GM21381 (cell line): ENCODE measurements around the gene GALNT18.
"Not testable (repeated sequence)": the region's sequence is repeated elsewhere in the genome, so short reads cannot be mapped to it uniquely, and the experiment has no call there.

Experiments
- ATAC-seq: cut with Tn5 transposase; IDR thresholded peaks from one replicate; pipeline ENCODE4 v1.9.1; 2021; ENCODE audit warnings: mild to moderate bottlenecking, moderate library complexity; ENCODE audit not compliant: unreplicated experiment

Gene GALNT18

GRCh38 chr11:11471201-11471600, 150.6 kb downstream of the GALNT18 start:
- no peak for ATAC-seq

DNA sequence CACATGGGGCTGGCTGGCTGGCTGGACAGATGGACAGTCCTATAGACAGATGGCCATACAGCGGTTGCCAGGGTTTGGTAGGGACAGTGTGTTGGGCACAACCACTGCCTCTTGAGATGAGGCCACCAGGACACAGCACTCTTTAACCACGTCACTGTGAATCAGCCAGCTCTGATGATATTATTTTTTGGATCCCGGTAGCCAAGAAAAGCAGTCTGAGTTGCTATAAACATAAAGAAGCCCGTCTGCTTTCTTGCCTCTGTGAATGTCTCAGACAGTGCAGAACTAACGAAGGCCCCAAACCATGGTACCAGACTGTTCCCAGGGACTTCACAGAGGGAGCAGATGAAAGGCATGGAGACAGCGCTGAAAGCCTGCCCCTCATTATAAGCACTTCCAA, 152.9 kb downstream of the GALNT18 start:
- ATAC-seq = no peak

- no peak for ATAC-seq
These were observed 154.5 kb downstream of the GALNT18 start for GRCh38 chr11:11467312-11467711.

GRCh38 chr11:11464555-11464954, 157.2 kb downstream of the GALNT18 start:
- ATAC-seq = no peak

GRCh38 chr11:11463405-11463804, 158.4 kb downstream of the GALNT18 start:
- ATAC-seq = no peak

DNA sequence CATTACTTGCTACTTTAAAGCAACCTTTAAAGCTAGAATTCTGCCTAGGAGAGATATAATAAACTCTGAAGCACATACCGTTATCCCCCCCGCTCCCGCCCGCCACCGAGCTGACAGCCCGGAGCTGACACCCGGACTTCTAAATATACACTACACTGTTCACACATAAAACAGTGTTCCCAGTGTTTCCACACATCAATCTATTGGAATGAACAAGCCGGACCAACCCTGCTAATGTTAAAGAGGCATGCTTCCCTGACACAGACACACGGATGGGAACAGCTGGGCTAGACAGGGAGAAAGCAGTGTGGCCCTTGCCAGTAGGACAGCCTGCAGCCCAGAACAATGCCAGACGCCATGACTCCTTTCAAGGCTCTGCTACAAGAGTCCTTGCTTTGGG, 160.3 kb downstream of the GALNT18 start:
- ATAC-seq = no peak

DNA sequence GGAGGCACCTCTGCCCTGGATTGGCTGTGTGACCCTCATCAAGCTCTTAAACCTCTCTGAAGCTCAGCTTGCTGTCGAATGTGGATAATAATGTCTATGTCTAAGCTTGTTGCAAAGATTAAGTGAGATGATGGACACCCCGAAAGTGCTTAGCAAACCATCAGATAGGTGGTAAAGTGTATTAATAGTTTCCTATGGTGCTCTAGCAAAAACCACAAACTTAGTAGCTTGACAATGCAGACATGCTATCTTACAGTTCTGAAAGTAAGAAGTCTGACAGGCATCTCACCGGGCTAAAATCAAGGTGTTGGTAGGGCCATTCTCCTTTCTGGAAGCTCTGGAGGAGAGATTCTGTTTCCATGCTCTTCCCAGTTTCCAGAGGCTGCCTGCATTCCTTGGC, 162.2 kb downstream of the GALNT18 start:
- ATAC-seq = no peak

GRCh38 chr11:11458485-11458884, 163.3 kb downstream of the GALNT18 start:
- no peak for ATAC-seq

GRCh38 chr11:11458001-11458400, 163.8 kb downstream of the GALNT18 start:
- no peak for ATAC-seq

DNA sequence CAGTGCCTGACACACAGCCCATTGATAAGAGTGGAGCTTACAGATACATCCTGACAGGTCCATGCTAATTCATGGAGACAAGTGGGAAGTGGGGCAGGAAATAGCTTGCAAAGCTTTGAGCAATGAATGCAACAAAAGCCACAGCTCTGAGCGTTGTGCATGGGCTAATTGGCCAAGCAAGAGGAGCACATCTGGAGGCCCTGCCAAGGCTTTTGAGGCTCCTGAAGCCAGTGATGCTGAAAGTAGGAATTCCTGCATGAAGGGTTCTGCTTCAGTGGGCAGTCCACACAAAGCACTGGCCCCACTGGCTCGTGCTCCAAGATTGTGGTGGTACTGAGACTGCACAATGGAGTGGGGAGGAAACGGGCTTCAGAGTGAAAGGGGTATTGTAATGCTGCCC, 164.9 kb downstream of the GALNT18 start:
- ATAC-seq = no peak

GRCh38 chr11:11454671-11455223, 167.1 kb downstream of the GALNT18 start:
- ATAC-seq = no peak

DNA sequence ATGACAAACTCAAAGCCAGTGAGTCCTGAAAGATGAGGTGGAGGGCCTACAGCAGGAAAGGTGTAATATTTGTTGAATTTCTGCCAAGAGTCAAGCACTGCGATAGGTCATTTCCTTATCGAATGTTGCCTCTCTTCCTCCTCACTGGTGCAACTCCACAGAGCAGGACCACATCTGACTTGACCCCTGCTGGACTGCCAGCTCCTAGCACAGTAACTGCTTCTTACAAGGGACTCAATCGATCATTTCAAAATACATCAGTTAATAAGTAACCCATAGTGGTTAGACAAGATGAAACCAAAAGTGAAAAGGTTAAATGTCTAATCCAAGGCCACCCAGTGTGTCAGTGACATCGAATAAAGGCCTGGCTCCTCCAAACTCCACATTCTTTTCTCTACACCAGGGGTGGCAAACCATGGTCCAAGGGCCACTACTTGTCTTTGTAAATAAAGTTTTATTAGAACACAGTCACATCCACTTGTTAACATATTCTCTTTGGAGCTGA, 170.3 kb downstream of the GALNT18 start:
- ATAC-seq = peak; percentile 93

GRCh38 chr11:11450744-11451362, 171.0 kb downstream of the GALNT18 start:
- ATAC-seq = no peak

GRCh38 chr11:11449327-11449726, 172.5 kb downstream of the GALNT18 start:
- no peak for ATAC-seq

DNA sequence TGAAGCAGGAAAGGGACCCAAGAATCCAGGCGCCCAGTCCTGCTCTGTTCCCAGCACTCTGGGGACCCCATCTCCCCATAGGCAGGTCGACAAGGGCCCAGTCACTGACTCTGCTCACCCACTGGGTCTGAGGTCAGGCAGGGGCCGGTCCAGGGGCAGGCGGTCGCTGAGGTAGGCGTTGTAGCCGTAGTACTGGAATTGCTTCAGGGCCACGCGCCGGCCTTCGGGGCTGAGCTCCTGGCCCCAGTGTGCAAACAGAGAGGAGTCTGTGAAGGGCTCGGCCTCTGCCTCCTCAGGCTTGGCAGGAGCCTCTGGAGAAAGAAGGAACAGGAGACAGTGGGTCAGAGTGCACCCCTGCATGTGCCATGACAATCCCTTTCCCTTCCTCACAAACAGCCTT, 173.2 kb downstream of the GALNT18 start:
- no peak for ATAC-seq

GRCh38 chr11:11447601-11448000, 174.2 kb downstream of the GALNT18 start:
- ATAC-seq = not testable (repeated sequence)

DNA sequence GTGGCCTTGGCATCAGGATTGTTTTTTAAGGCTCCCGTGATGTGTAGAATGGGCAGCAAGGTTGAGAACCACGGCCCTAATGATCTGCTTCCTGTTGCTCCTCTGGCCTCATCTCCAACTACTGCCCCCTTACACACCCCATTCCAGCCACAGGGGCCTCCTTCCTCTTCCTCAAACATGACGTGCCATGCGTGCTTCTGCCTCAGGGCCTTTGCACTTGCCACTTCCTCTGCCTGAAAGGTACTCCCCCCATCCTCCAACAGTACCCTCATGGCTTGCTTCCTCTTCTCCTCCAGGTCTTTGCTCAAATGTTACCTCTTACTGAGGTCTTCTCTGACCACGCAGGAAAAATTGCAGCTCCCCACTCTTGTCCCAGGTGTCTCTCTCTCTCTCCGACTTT, 174.8 kb downstream of the GALNT18 start:
- no peak for ATAC-seq

GRCh38 chr11:11446564-11446963, 175.2 kb downstream of the GALNT18 start:
- ATAC-seq = no peak

DNA sequence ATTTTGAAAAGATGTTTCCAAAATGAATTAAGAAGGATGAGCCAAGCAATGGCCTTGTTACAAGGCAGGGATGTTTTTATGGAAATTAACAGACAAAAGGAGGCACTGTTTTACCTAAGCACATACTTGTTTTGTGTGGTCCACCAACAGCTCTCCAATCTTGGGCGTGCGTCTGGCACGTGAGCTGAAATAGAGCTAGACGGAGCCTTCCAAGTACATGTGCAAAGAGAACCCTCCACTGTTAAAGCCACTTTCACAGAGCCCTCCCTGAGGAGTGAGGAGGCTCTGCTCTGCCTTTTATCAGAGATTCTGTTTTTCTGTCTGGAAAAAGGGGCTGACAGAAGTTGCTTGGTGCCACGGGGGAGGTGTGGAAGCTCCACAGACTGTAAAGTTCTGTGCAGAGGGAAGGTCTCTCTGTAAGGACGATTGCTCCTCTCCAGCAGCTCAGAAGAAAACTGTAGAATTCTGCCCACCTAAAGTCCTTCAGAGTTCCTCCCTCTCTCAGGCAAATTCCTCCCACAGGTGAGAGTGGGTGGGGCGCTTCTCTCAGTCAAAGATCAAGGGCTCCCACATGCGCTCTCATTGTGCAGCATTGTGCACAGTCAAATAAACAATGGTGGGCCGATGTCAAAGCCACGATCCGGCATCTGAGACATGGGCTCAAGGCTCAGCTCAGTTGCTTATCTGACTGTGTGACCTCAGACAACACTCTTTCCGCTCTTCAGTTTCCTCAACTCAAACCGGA, 176.2 kb downstream of the GALNT18 start:
- ATAC-seq = no peak

GRCh38 chr11:11444804-11445131, 177.0 kb downstream of the GALNT18 start:
- no peak for ATAC-seq

GRCh38 chr11:11444027-11444803, 177.6 kb downstream of the GALNT18 start:
- no peak for ATAC-seq

DNA sequence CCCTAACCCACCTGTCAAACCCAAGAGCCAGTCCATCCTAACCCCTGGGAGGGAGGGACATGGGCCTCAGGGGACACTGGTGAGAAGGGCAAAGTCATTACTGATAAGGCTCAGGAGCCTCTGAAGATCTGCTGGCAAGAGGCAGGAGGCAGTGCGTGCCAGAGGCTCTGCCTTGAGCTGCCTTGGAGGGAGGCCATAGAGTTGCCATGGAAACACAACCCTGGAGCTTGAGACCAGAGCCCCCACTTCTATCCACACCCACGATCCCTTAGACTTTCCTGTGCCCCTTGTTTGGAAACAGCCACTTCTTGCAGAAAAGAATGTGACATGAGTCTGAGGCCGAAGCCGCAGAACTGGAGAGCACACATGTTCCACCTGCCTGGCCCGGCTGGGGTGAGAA, 179.0 kb downstream of the GALNT18 start:
- ATAC-seq = no peak
